Right atrium auricular region (tissue), 2 donors: ENCODE results near the gene PRODH. TPM values are rescaled to one million over a fixed set of nuclear protein-coding genes. Genes with fewer than 3 reads are reported as not detected.
"Not testable (repeated sequence)": the region's sequence is repeated elsewhere in the genome, so short reads cannot be mapped to it uniquely, and the experiment has no call there.

Source experiments
- DNase-seq: peaks from one replicate; pipeline ENCODE4 v3.0.0-alpha.2; 2019; ENCODE audit warnings: low spot score
- H3K27ac ChIP-seq, 2 donors: fragments of 200-600 bp; sonication (generic); 1 replicate in 1 of 2; 2 replicates in 1 of 2; pipeline ENCODE4 v1.5.1; 2016 to 2019
- H3K27me3 ChIP-seq, 2 donors: fragments of 200-600 bp; sonication (generic); one replicate each; pipeline versions ENCODE4 v1.5.1 to v1.6.0; 2017 to 2019
- H3K36me3 ChIP-seq: fragments of 200-600 bp; sonication (generic); one replicate; pipeline ENCODE4 v1.5.1; 2016
- H3K4me1 ChIP-seq, 2 donors: fragments of 200-600 bp; sonication (generic); one replicate each; pipeline versions ENCODE4 v1.5.1 to v1.6.0; 2017 to 2019
- H3K4me3 ChIP-seq, 2 donors: fragments of 200-600 bp; sonication (generic); 1 replicate in 1 of 2; 2 replicates in 1 of 2; pipeline ENCODE4 v1.5.1; 2017 to 2019; ENCODE audit warnings: mild to moderate bottlenecking in 1 of 2, moderate library complexity in 1 of 2
- H3K9me3 ChIP-seq, 2 donors: fragments of 200-600 bp; sonication (generic); one replicate each; pipeline ENCODE4 v1.5.1; 2019
- CTCF ChIP-seq, 2 donors: fragments of 200-600 bp; sonication (generic); IDR thresholded peaks; one replicate each; pipeline ENCODE4 v1.5.1; 2019; ENCODE audit warnings: antibody characterized with exemption in 2 of 2
- total RNA-seq, 2 donors: library from RNA; depleted of rRNA; stranded (reverse); fragments of >200 nt; gene quantifications; one replicate each; pipeline ENCODE4 v1.1.0, GENCODE V29; 2016

PRODH gene
- total RNA-seq, 2 donors from 2014 or later, result 1.7 to 8.0 TPM

GRCh38 chr22:18968011-18968749 is 32.1 kb upstream of the PRODH start:
- DNase-seq, result no peak
- Histone ChIP-seq H3K9me3 (no peaks in the 10 kb centered on the region), H3K27me3 (no peaks in the 10 kb centered on the region), H3K4me3 (no peak overlapping the region), H3K4me1 (peaks cover 0 to 12% of the 10 kb centered on the region in 2 donors), H3K36me3 (no peaks in the 10 kb centered on the region), H3K27ac (no peak overlapping the region)
- TF ChIP-seq CTCF (IDR thresholded peaks at IDR 0.05), result no peak

GRCh38 chr22:18967391-18968010 is 31.4 kb upstream of the PRODH start:
- not testable (repeated sequence) for H3K4me3 ChIP-seq, DNase-seq, H3K27ac ChIP-seq, H3K27me3 ChIP-seq, H3K9me3 ChIP-seq, H3K36me3 ChIP-seq
- H3K4me1 ChIP-seq, result peaks cover 0 to 12% of the 10 kb centered on the region in 2 donors

GRCh38 chr22:18966748-18967147 is 30.7 kb upstream of the PRODH start:
- no peak overlapping the region for H3K27ac ChIP-seq
- no peaks in the 10 kb centered on the region for H3K27me3 ChIP-seq
- DNase-seq, result no peak
- no peak overlapping the region for H3K4me3 ChIP-seq
- TF ChIP-seq CTCF (IDR thresholded peaks at IDR 0.05), result no peak
- no peaks in the 10 kb centered on the region for H3K9me3 ChIP-seq
- peaks cover 0 to 12% of the 10 kb centered on the region in 2 donors for H3K4me1 ChIP-seq
- H3K36me3 ChIP-seq, result no peaks in the 10 kb centered on the region

- no peak overlapping the region for H3K4me3 ChIP-seq
- no peak overlapping the region for H3K27ac ChIP-seq
- peaks cover 0 to 9% of the 10 kb centered on the region in 2 donors for H3K4me1 ChIP-seq
- no peak for DNase-seq
- no peak for TF ChIP-seq CTCF (IDR thresholded peaks at IDR 0.05)
- no peaks in the 10 kb centered on the region for H3K9me3 ChIP-seq
- H3K27me3 ChIP-seq, result no peaks in the 10 kb centered on the region
- H3K36me3 ChIP-seq, result no peaks in the 10 kb centered on the region
Observed at GRCh38 chr22:18965526-18966421, 29.7 kb upstream of the PRODH start.

GRCh38 chr22:18964501-18965265 is 28.6 kb upstream of the PRODH start:
- H3K27ac ChIP-seq, H3K27me3 ChIP-seq, H3K36me3 ChIP-seq, H3K9me3 ChIP-seq, H3K4me3 ChIP-seq, H3K4me1 ChIP-seq, DNase-seq: not testable (repeated sequence)

GRCh38 chr22:18964051-18964450 is 28.0 kb upstream of the PRODH start:
- not testable (repeated sequence) for H3K27me3 ChIP-seq, H3K27ac ChIP-seq, DNase-seq, H3K9me3 ChIP-seq, H3K4me1 ChIP-seq, H3K36me3 ChIP-seq, H3K4me3 ChIP-seq
